Duodenal mucosa (tissue), 2 donors: ENCODE data around the gene CEP164.
"Not testable (repeated sequence)": the region's sequence is repeated elsewhere in the genome, so short reads cannot be mapped to it uniquely, and the experiment has no call there.

Experiments
- H3K27ac ChIP-seq: one replicate; pipeline ENCODE4 v1.7.0; 2013; ENCODE audit warnings: low read depth, low read length
- H3K27me3 ChIP-seq, 2 donors: one replicate each; pipeline ENCODE4 v1.7.0; 2013; ENCODE audit warnings: low read length in 2 of 2, control low read depth in 1 of 2; ENCODE audit not compliant: insufficient read depth in 2 of 2, control insufficient read depth in 1 of 2
- H3K36me3 ChIP-seq, 2 donors: one replicate each; pipeline ENCODE4 v1.7.0; 2013; ENCODE audit warnings: low read length in 2 of 2, control low read depth in 1 of 2; ENCODE audit not compliant: insufficient read depth in 2 of 2, control insufficient read depth in 1 of 2
- H3K4me1 ChIP-seq, 2 donors: one replicate each; pipeline ENCODE4 v1.7.0; 2013; ENCODE audit warnings: low read length in 2 of 2, control low read depth in 1 of 2; ENCODE audit not compliant: insufficient read depth in 2 of 2, control insufficient read depth in 1 of 2
- H3K4me3 ChIP-seq, 2 donors: one replicate each; pipeline ENCODE4 v1.7.0; 2013; ENCODE audit warnings: low read length in 2 of 2, low read depth in 1 of 2
- H3K9ac ChIP-seq, 2 donors: one replicate each; pipeline ENCODE4 v1.7.0; 2013; ENCODE audit warnings: low read length in 2 of 2, low read depth in 1 of 2
- H3K9me3 ChIP-seq, 2 donors: one replicate each; pipeline ENCODE4 v1.7.0; 2013; ENCODE audit warnings: low read length in 2 of 2, control low read depth in 1 of 2; ENCODE audit not compliant: control insufficient read depth in 1 of 2

Gene CEP164

DNA sequence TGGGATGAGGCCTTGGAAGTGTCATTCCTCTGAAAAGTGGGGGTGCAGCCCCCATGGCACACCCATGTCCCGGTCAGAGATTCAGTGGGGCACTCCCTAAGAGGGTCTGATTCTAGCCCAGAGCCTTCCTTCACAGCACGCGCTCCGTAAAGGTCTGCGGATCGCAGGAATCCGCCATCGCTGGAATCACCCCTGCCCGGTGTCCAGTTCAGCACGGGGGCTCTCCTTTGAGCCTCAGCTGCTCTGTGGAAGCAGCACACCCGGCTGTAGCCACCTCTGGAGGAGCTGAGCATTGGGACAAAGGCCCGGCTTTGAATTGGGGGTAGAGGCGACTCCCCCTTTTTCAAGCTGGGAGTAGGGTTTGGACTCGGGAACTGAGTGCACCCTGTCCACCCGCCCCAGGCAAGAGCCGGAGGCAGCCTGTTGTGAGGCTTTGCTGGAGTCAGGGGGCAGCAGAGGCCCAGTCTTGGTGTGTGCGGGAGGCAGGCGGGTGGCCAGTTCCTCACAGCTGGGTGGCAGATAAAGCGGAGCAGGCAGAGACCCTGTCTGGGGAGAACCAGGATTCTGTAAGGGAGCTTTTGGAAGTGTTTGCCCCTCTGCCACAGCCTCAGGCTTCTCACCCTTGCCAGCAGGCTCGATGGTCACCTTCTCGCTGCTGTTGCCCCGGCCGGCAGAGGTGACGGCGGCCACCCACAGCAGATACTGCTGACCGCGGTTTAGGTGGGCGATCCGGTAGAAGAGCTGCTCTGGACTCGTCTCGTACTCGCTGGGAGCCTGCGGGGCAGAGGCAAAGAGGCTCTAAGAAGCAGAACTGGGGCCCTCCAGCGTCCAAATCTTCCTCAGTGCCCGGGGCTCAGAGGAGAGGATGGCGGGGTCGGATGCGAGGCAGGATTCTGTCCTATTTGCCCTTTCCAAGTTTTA, 115.9 kb downstream of the CEP164 start:
- Histone ChIP-seq H3K4me1 (no peaks in the 10 kb centered on the region), H3K9me3 (no peaks in the 10 kb centered on the region), H3K9ac (no peak overlapping the region), H3K27ac (no peak overlapping the region), H3K4me3 (no peak overlapping the region), H3K36me3 (no peaks in the 10 kb centered on the region), H3K27me3 (peaks cover 17% of the 10 kb centered on the region in 2 donors)

DNA sequence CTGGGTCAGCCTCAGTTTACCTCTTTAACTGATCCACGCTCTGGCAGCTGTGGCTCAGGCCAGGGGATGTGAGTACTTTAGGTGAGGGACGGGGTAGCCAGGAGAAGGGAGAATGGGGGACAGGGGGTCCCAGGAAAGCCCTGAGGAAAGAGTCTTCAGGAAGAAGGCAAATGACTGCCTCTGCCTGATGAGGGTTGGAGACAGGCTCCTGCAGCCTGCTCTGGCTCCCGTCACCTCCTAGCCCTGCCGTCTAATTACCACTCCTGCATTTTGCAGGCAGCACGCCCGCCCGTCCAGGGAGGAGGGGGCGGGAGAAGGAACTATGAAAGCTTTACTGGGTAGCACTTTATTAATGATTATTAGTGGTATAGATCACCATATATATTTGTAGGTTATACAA, 116.6 kb downstream of the CEP164 start:
- Histone ChIP-seq H3K9me3 (no peaks in the 10 kb centered on the region), H3K9ac (no peak overlapping the region), H3K4me1 (no peaks in the 10 kb centered on the region), H3K27me3 (peaks cover 17% of the 10 kb centered on the region in 2 donors), H3K4me3 (no peak overlapping the region), H3K36me3 (no peaks in the 10 kb centered on the region), H3K27ac (no peak overlapping the region)

DNA sequence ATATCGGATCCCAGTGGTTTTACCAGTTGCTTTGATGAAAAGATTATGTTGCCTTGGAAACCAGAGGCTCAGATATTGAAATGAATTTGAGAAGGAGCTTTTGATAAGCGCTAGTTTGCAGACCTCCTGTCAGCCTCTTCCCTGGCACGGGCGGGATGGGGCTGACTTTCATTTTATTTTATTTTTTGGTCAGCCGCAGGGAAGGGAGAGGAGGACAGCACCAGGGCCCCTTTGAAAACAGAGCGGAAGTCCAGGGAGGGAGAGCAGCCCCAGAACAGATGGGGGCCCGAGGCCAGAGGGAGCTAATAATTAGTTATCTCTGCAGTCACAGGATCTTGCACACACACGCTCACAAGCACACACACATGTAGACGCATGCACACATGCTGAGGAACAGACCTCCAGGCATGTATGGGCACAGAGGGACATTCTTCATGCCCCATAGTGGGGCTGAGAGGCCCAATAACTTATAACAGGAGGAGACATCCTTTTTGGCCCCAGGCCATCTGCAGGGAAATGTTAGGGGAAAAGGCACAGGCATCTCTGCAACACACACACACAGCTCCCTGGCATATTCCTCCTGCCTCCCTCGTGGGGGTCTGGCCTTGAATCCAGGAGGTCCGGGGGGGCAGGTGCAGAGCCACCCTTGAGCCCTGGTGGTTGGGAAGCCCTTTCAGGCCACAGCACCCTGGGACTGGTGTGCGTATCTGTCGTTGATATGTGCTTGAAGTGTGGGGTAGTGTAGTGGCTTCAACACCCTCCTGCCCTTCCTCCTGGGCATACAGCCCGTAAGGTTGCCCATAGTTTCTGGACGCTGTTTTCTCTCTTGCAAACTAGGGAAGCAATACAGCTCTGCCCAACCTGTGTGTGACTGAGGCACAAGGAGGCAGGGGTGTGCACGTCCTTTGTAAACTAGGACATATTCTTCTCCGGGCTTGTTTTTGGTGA, 117.3 kb downstream of the CEP164 start:
- Histone ChIP-seq H3K27me3 (peaks cover 17% of the 10 kb centered on the region in 2 donors), H3K27ac (no peak overlapping the region), H3K9ac (no peak overlapping the region), H3K9me3 (no peaks in the 10 kb centered on the region), H3K4me1 (no peaks in the 10 kb centered on the region), H3K4me3 (no peak overlapping the region), H3K36me3 (no peaks in the 10 kb centered on the region)

DNA sequence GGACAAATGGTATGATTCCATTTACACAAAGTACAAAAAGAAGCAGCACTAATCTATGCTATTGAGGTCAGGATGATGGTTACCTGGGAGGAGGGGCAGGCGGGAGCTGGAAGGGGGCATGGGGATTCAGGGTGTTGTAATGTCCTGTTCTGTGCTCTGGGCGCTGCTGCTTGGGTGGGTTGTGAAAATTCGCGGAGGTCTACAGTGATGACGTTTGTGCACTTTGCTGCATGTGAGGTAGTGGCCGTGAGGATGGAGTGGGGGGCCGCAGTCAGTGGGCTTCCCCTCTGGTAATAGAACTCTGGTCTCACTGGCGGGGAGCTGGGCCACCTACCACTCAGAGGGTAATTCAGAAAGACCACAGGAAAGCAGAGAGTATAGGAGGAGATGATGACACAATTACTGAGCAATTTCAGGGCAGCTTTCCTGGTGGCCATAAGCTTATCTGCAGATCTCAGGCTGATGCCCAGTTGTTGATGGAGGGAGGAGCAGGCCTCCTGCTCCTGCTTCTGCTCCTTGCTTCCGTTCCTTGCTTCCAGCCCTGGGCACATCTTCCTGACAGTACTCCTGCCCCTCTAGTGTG, 121.5 kb downstream of the CEP164 start:
- Histone ChIP-seq H3K27ac (no peak overlapping the region), H3K4me3 (no peak overlapping the region), H3K27me3 (peaks cover 2 to 6% of the 10 kb centered on the region in 2 donors), H3K36me3 (no peaks in the 10 kb centered on the region), H3K4me1 (no peaks in the 10 kb centered on the region), H3K9ac (no peak overlapping the region), H3K9me3 (peaks cover 3 to 4% of the 10 kb centered on the region in 2 donors)

DNA sequence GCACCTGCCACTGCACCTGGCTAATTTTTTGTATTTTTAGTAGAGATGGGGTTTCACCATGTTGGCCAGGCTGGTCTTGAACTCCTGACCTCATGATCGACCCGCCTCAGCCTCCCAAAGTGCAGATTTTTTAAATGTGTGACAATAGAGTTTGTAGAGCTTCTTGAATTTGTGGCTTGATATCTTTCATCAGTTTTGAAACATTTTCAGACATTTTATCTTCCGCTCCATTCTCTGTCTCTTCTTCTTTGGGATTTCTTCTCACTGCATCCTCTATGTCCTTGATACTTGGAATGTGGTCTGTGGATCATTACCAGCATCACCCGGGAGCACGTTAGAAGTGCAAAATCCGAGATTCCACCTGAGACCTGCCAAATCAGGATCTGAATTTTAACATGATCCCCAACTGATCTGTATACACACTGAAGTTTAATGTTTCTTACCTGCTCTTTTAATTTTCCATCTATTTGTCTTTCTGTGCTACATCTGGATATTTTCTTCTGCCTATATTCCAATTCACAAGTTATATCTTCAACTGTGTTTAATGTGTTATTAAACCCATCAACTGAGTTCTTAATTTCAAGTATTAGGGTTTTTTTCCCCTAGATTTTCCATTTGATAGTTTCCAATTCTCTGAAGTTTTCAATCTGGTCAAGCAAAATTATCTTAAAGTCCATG, 126.4 kb downstream of the CEP164 start:
- Histone ChIP-seq H3K4me1 (no peaks in the 10 kb centered on the region), H3K27me3 (no peaks in the 10 kb centered on the region), H3K9ac (no peak overlapping the region), H3K4me3 (no peak overlapping the region), H3K36me3 (no peaks in the 10 kb centered on the region), H3K9me3 (peaks cover 3 to 5% of the 10 kb centered on the region in 2 donors), H3K27ac (no peak overlapping the region)

DNA sequence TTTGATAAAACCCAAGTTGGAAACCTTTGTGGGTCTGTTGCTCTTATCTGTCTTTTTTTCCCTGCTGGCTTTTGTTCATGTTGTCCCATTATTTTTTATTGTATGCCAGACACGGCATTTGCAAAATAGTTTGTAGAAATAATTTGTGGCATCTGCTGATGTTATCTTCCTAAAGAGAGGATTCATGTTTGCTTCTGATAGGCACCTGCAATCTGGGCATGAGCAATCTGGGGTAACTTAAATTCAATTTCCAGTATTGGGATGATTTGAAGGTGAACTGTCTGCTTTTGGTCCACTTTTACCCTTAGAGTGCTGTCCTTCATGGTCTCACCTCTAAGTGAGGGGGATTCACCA, 126.9 kb downstream of the CEP164 start:
- no peak overlapping the region for H3K4me3 ChIP-seq
- H3K4me1 ChIP-seq = no peaks in the 10 kb centered on the region
- no peak overlapping the region for H3K9ac ChIP-seq
- no peak overlapping the region for H3K27ac ChIP-seq
- no peaks in the 10 kb centered on the region for H3K36me3 ChIP-seq
- H3K9me3 ChIP-seq = peaks cover 3 to 5% of the 10 kb centered on the region in 2 donors
- no peaks in the 10 kb centered on the region for H3K27me3 ChIP-seq

DNA sequence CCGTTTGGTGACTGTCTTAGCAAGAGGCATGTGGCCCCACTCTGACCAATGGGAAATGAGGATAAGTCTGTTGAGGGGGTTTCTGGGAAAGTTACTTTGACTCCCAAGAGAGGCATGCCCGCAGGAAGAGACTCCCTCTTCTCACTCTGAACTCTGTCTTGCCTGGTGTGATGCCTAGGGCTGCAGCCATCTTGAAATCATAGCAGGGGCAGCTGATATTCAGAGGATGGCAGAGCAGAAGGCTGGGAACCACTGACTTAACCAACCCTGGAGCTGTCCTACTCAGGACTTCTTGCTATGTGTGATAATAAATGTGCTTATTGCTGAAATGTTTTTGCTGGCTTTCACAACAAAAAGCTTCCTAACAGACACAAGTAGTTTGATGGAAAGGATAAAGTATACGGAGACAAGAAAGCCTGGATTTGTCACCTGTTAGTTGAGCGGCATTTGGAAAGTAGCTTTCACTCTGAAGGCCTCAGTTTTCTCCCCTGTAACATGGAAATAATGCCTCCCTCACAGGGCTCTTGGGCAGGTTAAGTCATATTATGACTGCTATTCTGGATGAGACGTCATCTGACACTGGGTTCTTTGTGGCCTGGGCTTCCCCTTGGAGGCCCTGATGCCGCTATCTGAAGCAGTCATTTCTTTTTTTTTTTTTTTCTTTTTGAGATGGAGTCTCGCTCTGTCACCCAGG, 128.5 kb downstream of the CEP164 start:
- Histone ChIP-seq H3K27me3 (no peaks in the 10 kb centered on the region), H3K27ac (no peak overlapping the region), H3K9me3 (peaks cover 3 to 5% of the 10 kb centered on the region in 2 donors), H3K36me3 (no peaks in the 10 kb centered on the region), H3K9ac (no peak overlapping the region), H3K4me3 (no peak overlapping the region), H3K4me1 (peaks cover 0 to 5% of the 10 kb centered on the region in 2 donors)

DNA sequence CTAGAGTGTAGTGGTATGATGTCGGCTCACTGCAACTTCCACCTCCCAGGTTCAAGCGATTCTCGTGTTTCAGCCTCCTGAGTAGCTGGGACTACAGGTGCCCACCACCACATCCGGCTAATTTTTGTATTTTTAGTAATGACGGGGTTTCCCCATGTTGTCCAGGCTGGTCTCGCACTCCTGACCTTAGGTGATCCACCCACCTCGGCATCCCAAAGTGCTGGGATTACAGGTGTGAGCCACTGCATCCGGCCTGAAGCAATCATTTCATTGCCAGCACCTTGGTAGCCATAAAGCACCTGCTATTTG, 129.0 kb downstream of the CEP164 start:
- not testable (repeated sequence) for H3K27me3 ChIP-seq, H3K4me1 ChIP-seq, H3K9ac ChIP-seq, H3K9me3 ChIP-seq, H3K36me3 ChIP-seq, H3K27ac ChIP-seq, H3K4me3 ChIP-seq

DNA sequence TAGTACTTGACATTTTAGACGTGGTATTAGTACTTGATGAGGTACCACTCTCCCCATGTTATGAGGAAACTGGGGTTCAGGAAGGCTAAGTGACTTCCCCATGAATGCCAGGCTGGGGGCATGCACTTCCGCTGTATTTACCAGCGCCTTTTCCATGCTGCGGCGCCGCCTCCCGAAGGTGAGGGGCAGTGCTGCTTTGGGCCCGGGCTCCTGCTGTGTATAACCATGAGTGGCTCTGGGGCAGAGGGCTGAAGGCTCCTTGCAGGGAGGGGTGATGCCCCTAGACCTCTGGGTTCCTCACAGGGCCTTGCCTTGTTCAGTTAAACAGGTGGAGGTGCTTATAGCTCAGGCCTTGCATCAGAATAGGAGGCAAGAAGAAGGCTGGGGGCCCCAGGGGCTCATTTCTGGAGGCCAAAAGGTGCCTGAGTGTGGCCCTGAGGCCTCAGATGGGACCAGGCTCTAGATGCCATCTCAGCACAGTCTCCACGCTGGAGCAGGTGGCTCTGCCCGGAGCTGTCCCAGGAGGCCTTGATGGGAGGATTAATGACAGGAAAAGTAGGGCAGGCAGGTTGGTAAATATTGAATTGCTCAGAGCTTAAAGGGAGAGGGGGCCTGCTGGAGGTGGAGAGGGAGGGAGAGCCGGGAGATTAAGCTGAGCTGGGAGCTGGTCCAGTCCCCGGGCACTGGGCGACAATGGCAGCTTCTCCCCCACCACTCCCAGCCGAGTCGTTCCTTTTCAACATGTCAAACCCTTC, 129.6 kb downstream of the CEP164 start:
- Histone ChIP-seq H3K27ac (no peak overlapping the region), H3K27me3 (no peaks in the 10 kb centered on the region), H3K9ac (no peak overlapping the region), H3K4me3 (no peak overlapping the region), H3K4me1 (peaks cover 0 to 5% of the 10 kb centered on the region in 2 donors), H3K36me3 (no peaks in the 10 kb centered on the region), H3K9me3 (peaks cover 3 to 5% of the 10 kb centered on the region in 2 donors)
